Sigmoid colon (tissue), 7 donors: ENCODE measurements around the gene ZNF484. TPM values are rescaled to one million over a fixed set of nuclear protein-coding genes. Genes with fewer than 3 reads are reported as not detected.
"Not testable (repeated sequence)": the region's sequence is repeated elsewhere in the genome, so short reads cannot be mapped to it uniquely, and the experiment has no call there.

ENCODE experiments used
- DNase-seq: peaks from one replicate; pipeline ENCODE4 v3.0.0-alpha.2; 2019
- H3K27ac ChIP-seq, 4 donors: fragments of 200-600 bp; sonication (generic); one replicate each; pipeline ENCODE4 v1.5.1; 2016 to 2019; ENCODE audit warnings: mild to moderate bottlenecking in 1 of 4
- H3K27me3 ChIP-seq, 3 donors: fragments of 200-600 bp; sonication (generic); one replicate each; pipeline ENCODE4 v1.5.1; 2019; ENCODE audit warnings: mild to moderate bottlenecking in 1 of 3
- H3K36me3 ChIP-seq, 4 donors: fragments of 200-600 bp; sonication (generic); one replicate each; pipeline ENCODE4 v1.5.1; 2016 to 2019
- H3K4me1 ChIP-seq, 4 donors: fragments of 200-600 bp; sonication (generic); one replicate each; pipeline ENCODE4 v1.5.1; 2017 to 2019
- H3K4me3 ChIP-seq, 4 donors: fragments of 200-600 bp; sonication (generic); one replicate each; pipeline ENCODE4 v1.5.1; 2017 to 2019; ENCODE audit warnings: mild to moderate bottlenecking in 2 of 4, moderate library complexity in 1 of 4
- H3K9me3 ChIP-seq, 4 donors: fragments of 200-600 bp in 3 of 4; sonication (generic) in 3 of 4; one replicate each; pipeline versions ENCODE4 v1.5.1 to v1.6.1; 2013 to 2019
- CTCF ChIP-seq, 4 experiments: fragments of 450-650 bp in 3 of 4; fragments of 200-600 bp in 1 of 4; IDR thresholded peaks; one replicate each; pipeline ENCODE4 v1.5.1; 2016 to 2019; ENCODE audit warnings: antibody characterized with exemption in 4 of 4, mild to moderate bottlenecking in 3 of 4, moderate library complexity in 2 of 4
- EP300 ChIP-seq, 4 donors: sonication (generic); formaldehyde crosslinking; IDR thresholded peaks; one replicate each; pipeline ENCODE4 v1.6.1; 2017; ENCODE audit warnings: antibody characterized with exemption in 4 of 4
- POLR2A ChIP-seq, 2 donors: fragments of 450-650 bp; IDR thresholded peaks; one replicate each; pipeline ENCODE4 v1.6.1; 2016; ENCODE audit warnings: antibody characterized with exemption in 2 of 2, mild to moderate bottlenecking in 2 of 2, moderate library complexity in 2 of 2
- POLR2AphosphoS5 ChIP-seq, 4 donors: sonication (generic); formaldehyde crosslinking; IDR thresholded peaks; one replicate each; pipeline ENCODE4 v1.6.1; 2017; ENCODE audit warnings: antibody characterized with exemption in 4 of 4
- WGBS, 2 donors: extraction: QIAGEN DNeasy Blood & Tissue Kit; methylation state at CpG; one replicate each; pipeline ENCODE4 v1.1.7; 2013; 5-methylcytosine and 5-hydroxymethylcytosine counted together
- intact Hi-C: fragments of 100-400 bp; cut with DNase I; formaldehyde crosslinking; loops from one replicate; pipeline ENCODE4 v1.15.1; 2023
- polyA plus RNA-seq, 3 donors: library from polyadenylated mRNA; stranded (reverse); fragments of 200-250 nt; gene quantifications; one replicate each; pipeline ENCODE4 v1.2.3, GENCODE V29; 2013
- total RNA-seq, 4 donors: library from RNA; depleted of rRNA; stranded (reverse); fragments of >200 nt; gene quantifications; one replicate each; pipeline ENCODE4 v1.1.0, GENCODE V29; 2016
- donor health status: healthy with polysubstance abuse.
- donor health status: Bipolar disorder and iron deficiency.
- donor health status: healthy.

ZNF484 gene
- total and polyA plus RNA-seq, 7 donors = 0.60 to 21.6 (median 11.2) TPM

- WGBS, 2 donors = 70 to 85% methylated on average over 2 of the region's 2 CpGs
- no peak for DNase-seq
- Histone ChIP-seq H3K36me3 (peaks cover 6 to 72% (median 45%) of the 10 kb centered on the region in 4 donors), H3K27me3 (no peaks in the 10 kb centered on the region), H3K9me3 (peaks cover 0 to 7% (median 0%) of the 10 kb centered on the region in 4 donors), H3K4me1 (no peaks in the 10 kb centered on the region), H3K4me3 (no peak overlapping the region), H3K27ac (no peak overlapping the region)
- no peak for TF ChIP-seq POLR2A (IDR thresholded peaks at IDR 0.05)
- TF ChIP-seq EP300 (IDR thresholded peaks at IDR 0.05) = no peak
- no peak for TF ChIP-seq CTCF (IDR thresholded peaks at IDR 0.05)
- TF ChIP-seq POLR2AphosphoS5 (IDR thresholded peaks at IDR 0.05) = no peak
- intact Hi-C loops = no loop called here
These were observed 24.1 kb downstream of the ZNF484 start for GRCh38 chr9:92853716-92854115.

- H3K36me3 ChIP-seq = peaks cover 17 to 99% (median 70%) of the 10 kb centered on the region in 4 donors
- intact Hi-C loops = no loop called here
- TF ChIP-seq POLR2A (IDR thresholded peaks at IDR 0.05) (no peak), EP300 (IDR thresholded peaks at IDR 0.05) (no peak), POLR2AphosphoS5 (IDR thresholded peaks at IDR 0.05) (no peak), CTCF (IDR thresholded peaks at IDR 0.05) (no peak)
- no peaks in the 10 kb centered on the region for H3K4me1 ChIP-seq
- H3K9me3 ChIP-seq = peaks cover 16 to 31% (median 18%) of the 10 kb centered on the region in 4 donors
- H3K27me3 ChIP-seq = no peaks in the 10 kb centered on the region
- H3K4me3 ChIP-seq = no peak overlapping the region
- no peak overlapping the region for H3K27ac ChIP-seq
- DNase-seq = no peak
These were observed 26.9 kb downstream of the ZNF484 start for GRCh38 chr9:92850898-92851297.

GRCh38 chr9:92848740-92849139, 29.1 kb downstream of the ZNF484 start:
- peaks cover 19 to 34% (median 29%) of the 10 kb centered on the region in 4 donors for H3K9me3 ChIP-seq
- 82 to 90% methylated on average over 6 of the region's 6 CpGs for WGBS, 2 donors
- H3K27me3 ChIP-seq, intact Hi-C loops, H3K4me1 ChIP-seq, H3K4me3 ChIP-seq, DNase-seq, H3K27ac ChIP-seq: not testable (repeated sequence)
- H3K36me3 ChIP-seq = peaks cover 18 to 77% (median 54%) of the 10 kb centered on the region in 4 donors

- WGBS, 2 donors = 95 to 100% methylated on average over 1 of the region's 1 CpG
- peaks cover 19 to 34% (median 29%) of the 10 kb centered on the region in 4 donors for H3K9me3 ChIP-seq
- intact Hi-C loops = no loop called here
These were observed 31.1 kb downstream of the ZNF484 start for GRCh38 chr9:92846662-92847145.

GRCh38 chr9:92838411-92838810, 39.4 kb downstream of the ZNF484 start:
- H3K27me3 ChIP-seq, H3K4me3 ChIP-seq, H3K36me3 ChIP-seq, H3K27ac ChIP-seq, intact Hi-C loops, DNase-seq, H3K4me1 ChIP-seq, H3K9me3 ChIP-seq: not testable (repeated sequence)
- WGBS, 2 donors = 96% methylated on average over 1 of the region's 1 CpG

More at GRCh38 chr9:92846662-92847145, 31.1 kb downstream of the ZNF484 start:
- DNase-seq = no peak
- TF ChIP-seq CTCF (IDR thresholded peaks at IDR 0.05) (no peak), EP300 (IDR thresholded peaks at IDR 0.05) (no peak), POLR2A (IDR thresholded peaks at IDR 0.05) (no peak)
- no peak overlapping the region for H3K4me3 ChIP-seq
- no peaks in the 10 kb centered on the region for H3K27me3 ChIP-seq
- H3K36me3 ChIP-seq = peaks cover 18 to 58% (median 47%) of the 10 kb centered on the region in 4 donors
- no peaks in the 10 kb centered on the region for H3K4me1 ChIP-seq
- H3K27ac ChIP-seq = no peak overlapping the region

- no peak for TF ChIP-seq EP300 (IDR thresholded peaks at IDR 0.05)
- TF ChIP-seq POLR2AphosphoS5 (IDR thresholded peaks at IDR 0.05) = no peak
- 94 to 98% methylated on average over 25 of the region's 25 CpGs for WGBS, 2 donors
- intact Hi-C loops = no loop called here
- H3K36me3 ChIP-seq = no peaks in the 10 kb centered on the region
- H3K27me3 ChIP-seq = no peaks in the 10 kb centered on the region
- no peaks in the 10 kb centered on the region for H3K4me1 ChIP-seq
- peaks cover 0 to 8% (median 3%) of the 10 kb centered on the region in 4 donors for H3K9me3 ChIP-seq
- H3K4me3 ChIP-seq = no peak overlapping the region
- no peak overlapping the region for H3K27ac ChIP-seq
- no peak for DNase-seq
These were observed 40.6 kb downstream of the ZNF484 start for GRCh38 chr9:92837191-92837590.
